ENCODE measurements around the gene CCDC24. TPM values are rescaled to one million over a fixed set of nuclear protein-coding genes. Genes with fewer than 3 reads are reported as not detected.

The CCDC24 gene
- total RNA-seq (2014; rRNA removed; shearing (Covaris generic)): 5.1 and 5.2 TPM in 2 replicates
- polyA plus RNA-seq (2015; cell fraction: cytosol; rRNA removed): 6.3 and 6.7 TPM in 2 replicates
- 23.2 and 25.4 TPM in 2 replicates for polyA plus RNA-seq (2015; cell fraction: nucleus; rRNA removed)

GRCh38 chr1:43991476-43992231 lies at the start of gene CCDC24:
TSS of gene CCDC24 (plus strand) at chr1:43991599. CDS start at chr1:43991879, 280 bp downstream.
- DNase-seq (ENCODE audit: low read depth, low spot score): peak; percentile 53
- in situ Hi-C loops (cut with HindIII; ENCODE audit: low pct_unique_long_range_greater_than_20kb, low sequenced_read_pairs): no loop called here

- in situ Hi-C loops (cut with HindIII; ENCODE audit: low pct_unique_long_range_greater_than_20kb, low sequenced_read_pairs): no loop called here
- DNase-seq (ENCODE audit: low read depth, low spot score): no peak
Measured at GRCh38 chr1:43942411-43942810, 49.0 kb upstream of the CCDC24 start.

- no peak for DNase-seq (ENCODE audit: low read depth, low spot score)
- in situ Hi-C loops (cut with HindIII; ENCODE audit: low pct_unique_long_range_greater_than_20kb, low sequenced_read_pairs): no loop called here
Measured at GRCh38 chr1:43944860-43945259, 46.5 kb upstream of the CCDC24 start.

GRCh38 chr1:43945674-43946235 lies 45.6 kb upstream of the CCDC24 start:
- in situ Hi-C loops (cut with HindIII; ENCODE audit: low pct_unique_long_range_greater_than_20kb, low sequenced_read_pairs): no loop called here
- no peak for DNase-seq (ENCODE audit: low read depth, low spot score)

GRCh38 chr1:43946236-43947060 lies 45.0 kb upstream of the CCDC24 start, which contains the start of gene IPO13:
TSS of gene IPO13 (plus strand) at chr1:43946950. CDS start at chr1:43947601, 651 bp downstream.
- in situ Hi-C loops (cut with HindIII; ENCODE audit: low pct_unique_long_range_greater_than_20kb, low sequenced_read_pairs): no loop called here
- peak; percentile 93 for DNase-seq (ENCODE audit: low read depth, low spot score)

- no peak for DNase-seq (ENCODE audit: low read depth, low spot score)
- in situ Hi-C loops (cut with HindIII; ENCODE audit: low pct_unique_long_range_greater_than_20kb, low sequenced_read_pairs): no loop called here
Measured at GRCh38 chr1:43947061-43947873, 44.1 kb upstream of the CCDC24 start.

GRCh38 chr1:43947874-43948437 lies 43.4 kb upstream of the CCDC24 start:
- in situ Hi-C loops (cut with HindIII; ENCODE audit: low pct_unique_long_range_greater_than_20kb, low sequenced_read_pairs): no loop called here
- no peak for DNase-seq (ENCODE audit: low read depth, low spot score)

- no peak for DNase-seq (ENCODE audit: low read depth, low spot score)
- in situ Hi-C loops (cut with HindIII; ENCODE audit: low pct_unique_long_range_greater_than_20kb, low sequenced_read_pairs): no loop called here
Measured at GRCh38 chr1:43949678-43950077, 41.7 kb upstream of the CCDC24 start.

- in situ Hi-C loops (cut with HindIII; ENCODE audit: low pct_unique_long_range_greater_than_20kb, low sequenced_read_pairs): no loop called here
- no peak for DNase-seq (ENCODE audit: low read depth, low spot score)
Measured at GRCh38 chr1:43951021-43951985, 40.1 kb upstream of the CCDC24 start.

GRCh38 chr1:43952731-43953346 lies 38.6 kb upstream of the CCDC24 start:
- DNase-seq (ENCODE audit: low read depth, low spot score): no peak
- in situ Hi-C loops (cut with HindIII; ENCODE audit: low pct_unique_long_range_greater_than_20kb, low sequenced_read_pairs): no loop called here

- in situ Hi-C loops (cut with HindIII; ENCODE audit: low pct_unique_long_range_greater_than_20kb, low sequenced_read_pairs): no loop called here
- no peak for DNase-seq (ENCODE audit: low read depth, low spot score)
Measured at GRCh38 chr1:43953361-43953760, 38.0 kb upstream of the CCDC24 start.

GRCh38 chr1:43954036-43954435 lies 37.4 kb upstream of the CCDC24 start:
- peak; percentile 34 for DNase-seq (ENCODE audit: low read depth, low spot score)
- in situ Hi-C loops (cut with HindIII; ENCODE audit: low pct_unique_long_range_greater_than_20kb, low sequenced_read_pairs): no loop called here

- no peak for DNase-seq (ENCODE audit: low read depth, low spot score)
- in situ Hi-C loops (cut with HindIII; ENCODE audit: low pct_unique_long_range_greater_than_20kb, low sequenced_read_pairs): no loop called here
Measured at GRCh38 chr1:43956234-43956633, 35.2 kb upstream of the CCDC24 start.

- no peak for DNase-seq (ENCODE audit: low read depth, low spot score)
Measured at GRCh38 chr1:43957407-43958040, 33.9 kb upstream of the CCDC24 start.

More at GRCh38 chr1:43957407-43958040, 33.9 kb upstream of the CCDC24 start:
- in situ Hi-C loops (cut with HindIII; ENCODE audit: low pct_unique_long_range_greater_than_20kb, low sequenced_read_pairs): no loop called here
